A204.1 (cell line): Measurements from ENCODE around the gene STEAP2.
A peak's percentile ranks its signal among the peaks of the same experiment; 100 is the strongest.
"Not testable (repeated sequence)": the region's sequence is repeated elsewhere in the genome, so short reads cannot be mapped to it uniquely, and the experiment has no call there.

Experiments used
- FAIRE-seq: peaks from 2 replicates; lab custom pipeline; 2012; peaks lifted over from hg19 to GRCh38; lab: Jason Lieb, UNC

Gene STEAP2

DNA sequence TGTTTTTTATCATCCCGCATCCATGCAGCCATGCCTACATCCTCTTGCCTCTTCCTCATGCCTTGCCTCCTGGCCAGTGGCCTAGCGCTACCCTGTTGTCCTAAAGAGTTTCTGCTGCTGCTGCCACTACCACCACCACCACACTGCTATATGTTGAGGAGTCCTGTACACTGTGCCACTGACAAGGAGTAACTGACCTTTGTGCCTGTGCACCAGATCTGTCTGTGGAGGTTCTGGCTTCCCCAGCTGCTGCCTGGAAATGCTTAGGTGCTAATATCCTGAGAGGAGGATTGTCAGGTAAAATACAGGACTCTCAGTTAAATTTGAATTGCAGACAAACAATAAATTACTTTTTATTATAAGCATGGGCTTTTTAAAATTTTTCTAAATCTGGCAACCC, 26.5 kb downstream of the STEAP2 start:
- FAIRE-seq = no peak

GRCh38 chr7:90238583-90238982, 27.0 kb downstream of the STEAP2 start:
- FAIRE-seq = no peak

DNA sequence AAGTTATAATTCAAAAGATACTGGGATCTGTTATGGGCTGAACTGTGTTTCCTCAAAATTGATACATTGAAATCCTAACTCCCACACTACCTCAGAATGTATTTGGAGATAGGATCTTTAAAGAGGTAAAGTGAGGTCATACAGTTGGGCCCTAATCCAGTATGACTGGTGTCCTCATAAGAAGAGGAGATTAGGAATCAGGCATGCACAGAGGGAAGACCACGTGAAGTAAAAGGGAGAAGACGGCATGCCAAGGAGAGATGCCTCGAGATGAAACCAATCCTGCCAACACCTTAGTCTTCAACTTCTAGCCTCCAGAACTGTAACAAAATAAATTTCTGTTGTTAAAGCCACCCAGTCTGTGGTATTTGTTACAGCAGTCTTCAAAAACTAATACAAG, 27.5 kb downstream of the STEAP2 start:
- FAIRE-seq = no peak

GRCh38 chr7:90239625-90240228, 28.2 kb downstream of the STEAP2 start:
- no peak for FAIRE-seq

- no peak for FAIRE-seq
These were observed 31.0 kb downstream of the STEAP2 start for GRCh38 chr7:90242369-90243168.

GRCh38 chr7:90243556-90243955, 32.0 kb downstream of the STEAP2 start:
- FAIRE-seq = no peak

DNA sequence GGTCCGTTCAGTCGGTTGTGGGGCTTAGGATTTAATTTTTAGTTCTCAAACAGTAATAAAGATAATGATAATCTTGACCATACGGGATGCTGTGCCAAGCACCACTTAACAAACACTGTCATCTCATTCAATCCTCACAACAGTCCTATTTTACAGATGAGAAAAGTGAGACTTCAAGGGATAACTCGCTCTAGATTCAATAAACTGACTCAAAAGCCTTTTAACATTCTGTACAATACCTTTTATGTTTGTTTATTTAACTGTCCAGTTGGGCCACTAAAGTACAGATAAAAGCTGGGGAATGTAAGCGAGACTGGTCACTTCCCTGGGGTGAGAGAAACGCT, 33.0 kb downstream of the STEAP2 start:
- FAIRE-seq = no peak

DNA sequence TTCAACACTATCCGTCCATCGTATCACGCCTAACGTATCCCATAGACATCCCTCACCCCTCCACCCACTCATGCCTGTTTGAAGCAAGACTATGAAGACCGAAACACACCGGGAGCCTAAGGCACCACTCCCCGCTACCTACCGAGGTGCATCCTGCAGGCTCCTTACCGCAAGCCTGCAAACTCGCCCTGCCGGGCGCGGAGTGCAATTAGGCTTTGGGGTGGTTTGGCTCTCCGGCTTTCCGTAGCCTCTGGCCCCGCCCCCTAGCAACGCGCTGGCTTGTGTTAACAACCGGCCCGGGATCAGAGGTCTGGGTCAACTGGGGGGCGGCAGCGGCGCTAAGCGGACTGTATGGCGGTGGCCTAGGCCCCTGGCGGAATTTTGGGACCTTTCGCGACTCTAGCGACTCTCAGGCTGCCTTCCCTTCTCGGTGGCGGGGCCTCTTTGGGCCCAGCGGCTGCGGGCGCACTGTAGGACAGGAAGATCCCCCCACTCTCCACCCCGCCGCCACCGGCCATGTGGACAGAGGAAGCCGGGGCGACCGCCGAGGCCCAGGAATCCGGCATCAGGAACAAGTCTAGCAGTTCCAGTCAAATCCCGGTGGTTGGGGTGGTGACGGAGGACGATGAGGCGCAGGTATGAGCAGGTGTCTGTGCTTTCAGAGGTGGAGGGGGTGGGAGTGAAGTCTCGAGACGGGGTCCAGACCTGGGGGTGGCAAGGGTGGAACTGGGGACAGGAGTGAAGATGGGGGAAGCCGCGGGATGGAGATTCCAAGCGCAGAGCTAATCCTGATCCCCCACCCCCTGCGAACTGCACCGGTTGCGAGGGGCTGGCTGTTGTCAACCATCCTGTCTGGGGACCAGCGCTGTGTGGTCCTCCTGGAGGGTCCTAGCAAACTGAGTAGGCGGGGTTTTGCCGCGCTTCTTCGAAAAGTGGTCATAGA, 33.6 kb downstream of the STEAP2 start, which contains the start of gene CFAP69:
Gene CFAP69 (plus strand): TSS at position 266 of the 943 bp plus-strand sequence. CDS start 251 bp downstream, at position 517.
- no peak for FAIRE-seq

- no peak for FAIRE-seq
These were observed 34.6 kb downstream of the STEAP2 start for GRCh38 chr7:90246171-90246570.

DNA sequence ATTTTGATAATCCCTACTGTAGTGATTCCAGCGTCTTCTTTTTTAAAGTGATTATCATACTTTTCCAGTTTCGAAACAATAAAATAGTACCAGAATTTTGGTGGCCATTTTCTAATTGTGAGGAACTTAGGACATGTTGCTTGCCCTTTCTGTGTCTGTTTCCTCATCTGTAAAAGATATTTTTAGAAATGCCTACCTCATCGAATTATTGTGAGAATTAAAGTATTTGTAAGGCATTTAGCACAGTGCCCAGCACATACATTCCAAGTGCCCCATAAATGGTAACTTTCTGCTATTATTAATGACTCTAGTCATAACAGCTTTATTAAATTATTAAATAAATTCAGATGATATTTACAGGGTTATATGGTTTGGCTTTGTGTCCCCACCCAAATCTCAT, 37.2 kb downstream of the STEAP2 start:
- FAIRE-seq = no peak

DNA sequence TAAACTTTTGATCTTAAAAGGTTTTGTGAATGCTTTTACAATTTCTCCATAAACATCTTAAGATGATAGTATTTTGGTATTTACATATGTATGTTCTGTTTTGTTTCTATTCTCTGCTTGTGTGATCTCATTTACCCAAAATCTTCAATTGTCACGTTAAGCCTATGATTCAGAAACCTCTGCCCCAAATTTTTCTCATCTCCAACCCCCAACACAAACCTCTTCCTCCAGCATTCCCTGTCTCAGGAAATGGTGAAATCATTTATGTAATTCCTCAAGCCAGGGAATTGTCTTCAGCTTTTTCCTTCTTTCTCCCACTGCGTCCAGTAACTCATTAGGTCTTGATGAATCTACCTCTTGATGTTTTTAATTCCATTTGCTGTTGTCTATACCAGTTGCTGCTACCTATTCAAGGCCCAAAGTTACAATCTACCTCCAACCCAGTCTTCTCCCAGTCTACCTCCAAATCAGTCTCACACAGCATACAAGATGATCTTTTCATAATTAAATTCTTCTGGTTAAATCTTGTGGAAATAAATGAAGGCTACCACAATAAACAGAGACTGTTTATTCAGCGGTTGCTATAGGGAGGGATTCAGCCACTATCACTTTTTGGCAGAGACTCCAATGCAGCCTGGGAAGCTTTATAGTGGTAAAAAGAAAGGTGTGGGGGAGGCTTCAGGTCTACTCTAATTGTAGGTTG, 39.2 kb downstream of the STEAP2 start:
- no peak for FAIRE-seq

DNA sequence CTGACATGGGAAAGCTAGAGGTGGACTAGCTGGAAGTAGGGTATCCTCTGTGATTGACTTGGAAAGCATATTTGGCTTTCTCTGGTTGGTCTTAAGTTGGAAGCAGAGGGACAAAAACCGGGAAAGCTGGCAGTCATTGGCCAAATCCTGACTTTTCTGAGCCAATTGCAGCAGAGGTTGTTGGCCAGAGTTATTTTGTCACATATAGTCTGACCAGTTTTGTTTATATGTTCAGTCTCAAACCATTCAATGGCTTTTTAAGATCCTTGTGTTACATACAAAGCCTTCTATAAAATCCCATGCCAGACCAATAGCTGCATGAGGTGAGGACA, 39.7 kb downstream of the STEAP2 start:
- FAIRE-seq = no peak

DNA sequence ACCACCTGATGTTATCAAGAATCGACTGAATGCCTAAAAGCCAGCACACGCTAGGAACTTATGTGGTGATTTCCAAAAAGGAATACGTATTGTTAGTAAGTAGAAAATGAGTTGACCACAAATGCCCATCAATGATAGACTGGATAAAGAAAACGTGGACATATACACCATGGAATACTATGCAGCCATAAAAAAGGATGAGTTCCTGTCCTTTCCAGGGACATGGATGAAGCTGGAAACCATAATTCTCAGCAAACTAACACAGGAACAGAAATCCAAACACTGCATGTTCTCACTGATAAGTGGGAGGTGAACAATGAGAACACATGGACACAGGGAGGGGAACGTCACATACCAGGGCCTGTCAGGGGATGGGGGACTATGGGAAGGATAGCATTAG, 44.5 kb downstream of the STEAP2 start:
- not testable (repeated sequence) for FAIRE-seq

GRCh38 chr7:90256778-90257177, 45.2 kb downstream of the STEAP2 start:
- no peak for FAIRE-seq

GRCh38 chr7:90261441-90261840, 49.9 kb downstream of the STEAP2 start:
- FAIRE-seq = no peak

DNA sequence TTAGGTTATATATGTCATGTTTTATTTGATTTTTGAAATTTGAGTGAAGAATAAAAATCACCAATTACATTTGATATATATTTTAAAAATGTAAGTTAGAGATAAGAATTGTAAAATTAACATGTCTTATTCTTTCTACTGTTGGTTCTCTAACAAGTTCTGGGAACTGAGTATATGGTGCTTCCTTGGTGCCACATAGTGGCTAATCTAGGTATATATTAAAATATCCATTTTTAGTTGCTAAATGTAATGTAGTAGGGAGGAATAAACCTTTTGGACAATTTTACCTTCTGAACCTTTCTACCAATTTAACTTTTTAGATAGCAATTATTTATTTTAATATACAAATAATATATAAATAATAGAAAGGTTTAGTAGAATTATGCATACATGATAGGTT, 50.9 kb downstream of the STEAP2 start:
- peak; percentile 99 for FAIRE-seq

DNA sequence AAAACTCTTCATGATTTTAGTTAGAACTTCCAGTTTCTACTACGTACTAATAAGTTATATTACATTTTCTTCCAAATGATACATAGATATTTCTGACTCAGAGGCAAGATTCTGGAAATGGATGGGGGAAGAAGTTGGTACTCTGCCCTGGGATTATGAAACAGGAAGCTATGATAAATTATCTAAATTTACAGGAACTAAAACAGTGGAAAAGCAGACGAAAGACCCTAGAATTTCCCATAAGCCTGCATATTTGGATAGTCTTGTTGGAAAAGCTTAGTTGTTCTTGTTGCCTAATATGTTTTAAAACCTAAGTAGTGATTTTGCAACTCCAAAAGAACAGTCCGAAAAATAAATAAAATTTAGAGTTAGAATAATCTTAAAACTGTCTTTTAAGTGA, 55.3 kb downstream of the STEAP2 start:
- FAIRE-seq = no peak

DNA sequence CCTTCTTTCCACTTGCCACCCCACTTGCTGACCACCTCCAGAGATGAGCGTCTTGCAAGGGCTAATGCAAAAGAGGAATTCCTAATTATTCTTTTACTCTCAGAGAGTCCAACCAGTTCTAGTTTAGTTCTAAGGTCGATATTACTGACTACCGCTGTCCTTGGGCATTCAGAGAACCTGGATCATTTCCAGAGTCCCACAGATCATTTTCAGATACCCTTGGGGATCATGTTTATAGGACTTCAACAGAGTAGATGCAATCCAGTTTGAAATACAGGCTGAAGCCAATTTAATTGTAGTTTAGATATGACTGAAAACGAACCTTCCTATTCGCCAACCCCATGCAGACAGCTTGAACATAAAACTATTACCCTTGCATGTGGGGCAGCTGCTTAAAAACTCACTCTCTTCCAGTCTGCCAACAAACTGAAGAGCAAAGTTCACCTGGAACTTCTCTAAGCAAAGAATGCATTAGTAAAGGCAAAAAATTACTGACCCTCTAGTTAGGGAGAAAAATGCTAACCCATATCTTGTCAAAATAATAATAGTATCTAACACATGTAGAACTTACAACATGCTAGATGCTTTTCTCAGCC, 55.8 kb downstream of the STEAP2 start:
- FAIRE-seq = no peak

DNA sequence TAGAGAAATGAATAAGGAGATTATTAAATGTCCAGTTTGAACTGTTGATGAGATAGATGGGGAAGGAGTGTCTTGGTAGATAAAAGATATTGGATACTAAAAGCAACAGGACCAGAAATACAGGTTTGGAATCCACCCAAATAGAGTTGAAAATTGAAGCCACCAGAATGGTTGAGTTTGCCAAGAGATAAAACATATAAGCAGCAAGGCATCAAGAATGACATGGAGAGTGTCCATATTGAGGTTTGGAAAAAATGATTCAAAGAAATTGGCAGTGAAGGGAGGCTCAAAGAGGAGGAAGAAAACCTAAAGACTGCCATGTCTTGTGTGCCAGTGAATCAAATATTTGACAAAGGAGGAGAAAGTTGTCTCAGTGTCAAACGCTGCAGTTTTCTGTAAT, 57.6 kb downstream of the STEAP2 start:
- no peak for FAIRE-seq

DNA sequence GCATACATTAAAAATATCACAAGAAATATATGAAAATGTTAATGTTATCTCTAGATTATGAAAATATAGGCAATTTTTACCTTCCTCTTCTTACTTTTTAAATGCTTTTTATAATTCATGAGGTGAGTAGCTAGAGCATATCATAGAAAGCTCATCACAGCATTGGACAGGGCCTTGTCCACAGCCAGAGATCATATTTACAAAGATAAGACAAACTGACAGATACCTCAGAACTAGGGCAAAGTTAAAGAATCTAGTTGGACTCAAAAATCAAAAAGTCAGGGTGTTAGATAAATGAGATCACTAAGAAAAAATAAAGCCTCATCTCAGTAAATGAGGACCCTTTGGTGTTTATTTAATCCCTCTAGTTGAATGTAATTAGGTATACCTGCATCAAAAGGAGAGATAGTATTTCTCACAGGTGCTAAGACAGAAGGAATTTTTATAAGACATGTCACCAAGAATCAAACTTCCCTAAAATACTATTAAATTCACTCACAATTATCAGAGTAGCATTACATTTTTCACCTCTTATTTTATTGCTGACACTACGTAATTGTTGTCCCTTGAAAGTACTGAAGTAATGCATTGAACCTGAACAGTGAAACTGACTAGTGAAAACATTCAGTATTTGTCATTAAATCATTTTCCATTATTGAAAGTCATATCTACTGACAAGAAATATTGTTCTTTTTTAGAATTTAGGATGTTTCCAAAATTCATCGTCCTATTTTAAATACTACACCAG, 59.1 kb downstream of the STEAP2 start:
- FAIRE-seq = no peak

GRCh38 chr7:90271753-90272152, 60.2 kb downstream of the STEAP2 start:
- no peak for FAIRE-seq
